HG03064 (cell line): ENCODE results near the gene CD63.

Experiments
- ATAC-seq: cut with Tn5 transposase; IDR thresholded peaks from one replicate; pipeline ENCODE4 v1.9.1; 2021; ENCODE audit warnings: low read depth; ENCODE audit not compliant: unreplicated experiment

CD63 gene

GRCh38 chr12:55694188-55694515 is 34.7 kb downstream of the CD63 start:
- ATAC-seq: no peak

GRCh38 chr12:55693323-55694187 is 35.3 kb downstream of the CD63 start:
- no peak for ATAC-seq

GRCh38 chr12:55692631-55693322 is 36.0 kb downstream of the CD63 start:
- ATAC-seq: no peak

- ATAC-seq: no peak
Observed at GRCh38 chr12:55688716-55689655, 39.8 kb downstream of the CD63 start.

GRCh38 chr12:55687746-55688145 is 41.1 kb downstream of the CD63 start:
- ATAC-seq: no peak

- no peak for ATAC-seq
Observed at GRCh38 chr12:55686366-55687010, 42.3 kb downstream of the CD63 start.

GRCh38 chr12:55685671-55686070 is 43.1 kb downstream of the CD63 start:
- no peak for ATAC-seq

GRCh38 chr12:55684761-55685370 is 43.9 kb downstream of the CD63 start:
- no peak for ATAC-seq

GRCh38 chr12:55683676-55684075 is 45.1 kb downstream of the CD63 start:
- ATAC-seq: no peak

GRCh38 chr12:55682087-55682796 is 46.6 kb downstream of the CD63 start:
- no peak for ATAC-seq

- ATAC-seq: no peak
Observed at GRCh38 chr12:55681142-55682077, 47.4 kb downstream of the CD63 start.

- no peak for ATAC-seq
Observed at GRCh38 chr12:55679691-55680090, 49.1 kb downstream of the CD63 start.

- ATAC-seq: no peak
Observed at GRCh38 chr12:55676707-55677106, 52.1 kb downstream of the CD63 start.

GRCh38 chr12:55675666-55676065 is 53.1 kb downstream of the CD63 start:
- no peak for ATAC-seq
